Adrenal gland (tissue), 12 donors: ENCODE measurements around the gene LHX4. TPM values are rescaled to one million over a fixed set of nuclear protein-coding genes. Genes with fewer than 3 reads are reported as not detected.

Source experiments
- DNase-seq, 7 donors: peaks; one replicate each; pipeline ENCODE4 v3.0.0-alpha.2; 2019 to 2020
- H3K27ac ChIP-seq, 5 donors: fragments of 200-600 bp; sonication (generic) in 4 of 5; 1 replicate in 3 of 5; 2 replicates in 2 of 5; pipeline versions ENCODE4 v1.5.1 to v1.8.0; 2016 to 2020; ENCODE audit warnings: mild to moderate bottlenecking in 1 of 5
- H3K27me3 ChIP-seq: fragments of 200-600 bp; 2 replicates; pipeline ENCODE4 v1.8.0; 2021
- H3K36me3 ChIP-seq, 2 donors: fragments of 200-600 bp; replicated peaks in 1 of 2; 1 replicate in 1 of 2; 2 replicates in 1 of 2; pipeline versions ENCODE4 v1.5.1 to v1.8.0; 2018 to 2022
- H3K4me1 ChIP-seq, 2 donors: fragments of 200-600 bp; replicated peaks in 1 of 2; 1 replicate in 1 of 2; 2 replicates in 1 of 2; pipeline versions ENCODE4 v1.5.1 to v1.8.0; 2018 to 2021
- H3K4me3 ChIP-seq, 4 donors: fragments of 200-600 bp; sonication (generic) in 3 of 4; one replicate each; pipeline ENCODE4 v1.5.1; 2016 to 2018
- H3K9me3 ChIP-seq, 3 donors: fragments of 200-600 bp; sonication (generic) in 1 of 3; replicated peaks in 1 of 3; 1 replicate in 2 of 3; 2 replicates in 1 of 3; pipeline versions ENCODE4 v1.5.1 to v1.8.0; 2016 to 2021
- POLR2A ChIP-seq, 2 donors: fragments of 450-650 bp; IDR thresholded peaks; one replicate each; pipeline ENCODE4 v1.6.1; 2017; ENCODE audit warnings: antibody characterized with exemption in 2 of 2, mild to moderate bottlenecking in 2 of 2, moderate library complexity in 1 of 2
- WGBS, 4 donors: extraction: QIAGEN DNeasy Blood & Tissue Kit in 2 of 4; methylation state at CpG; one replicate each; pipeline versions ENCODE4 v1.1.5 to v1.1.7; 2013 to 2017; 5-methylcytosine and 5-hydroxymethylcytosine counted together
- intact Hi-C, 2 donors: fragments of 100-400 bp; cut with DNase I; formaldehyde crosslinking; loops; one replicate each; pipeline versions ENCODE4 v1.14.1 to v1.15.0; 2022 to 2023
- polyA plus RNA-seq, 3 donors: library from polyadenylated mRNA; stranded (reverse); fragments of 200-250 nt in 2 of 3; fragments of 350-450 nt in 1 of 3; fragmentation: Illumina TruSeq in 1 of 3; extraction: RNeasy Lipid Tissue Mini Kit (QIAGEN cat#74804) in 1 of 3; gene quantifications; one replicate each; pipeline ENCODE4 v1.2.3, GENCODE V29; 2013 to 2014
- total RNA-seq, 9 donors: library from RNA; depleted of rRNA in 4 of 9; stranded (reverse); fragments of >200 nt in 4 of 9; fragments of 120-200 nt in 1 of 9; fragmentation: NEBNext Ultra II Directional in 1 of 9; extraction: Animal tissue kit (Norgen Biotek cat#: 25700) in 1 of 9; gene quantifications; one replicate each; pipeline versions ENCODE4 v1.1.0 to v1.2.4, GENCODE V29; 2013 to 2023
- TF ChIP-seq, protein P1 (sequence below), 6 experiments: fragments of 450-650 bp in 4 of 6; fragments of 200-600 bp in 2 of 6; sonication (generic) in 1 of 6; IDR thresholded peaks; 1 replicate in 5 of 6; 2 replicates in 1 of 6; pipeline versions ENCODE4 v1.5.1 to v1.8.0; 2016 to 2021; ENCODE audit warnings: antibody characterized with exemption in 6 of 6, mild to moderate bottlenecking in 2 of 6, moderate library complexity in 1 of 6
- donor health status: healthy with polysubstance abuse.
- donor health status: Bipolar disorder and iron deficiency.
- donor health status: DM: yes; HTN: yes; CAD: no.
- donor health status: DM: no; HTN: no; CAD: no.
- donor health status: DM: no; HTN: no; CAD: no.
- donor health status: DM: yes; HTN: yes; CAD: no.

Gene LHX4
- total and polyA plus RNA-seq, 12 donors: not detected

GRCh38 chr1:180231506-180231921, 1.4 kb downstream of the LHX4 start:
- peak in 1 of 7 donors; percentile 13 for DNase-seq

DNA sequence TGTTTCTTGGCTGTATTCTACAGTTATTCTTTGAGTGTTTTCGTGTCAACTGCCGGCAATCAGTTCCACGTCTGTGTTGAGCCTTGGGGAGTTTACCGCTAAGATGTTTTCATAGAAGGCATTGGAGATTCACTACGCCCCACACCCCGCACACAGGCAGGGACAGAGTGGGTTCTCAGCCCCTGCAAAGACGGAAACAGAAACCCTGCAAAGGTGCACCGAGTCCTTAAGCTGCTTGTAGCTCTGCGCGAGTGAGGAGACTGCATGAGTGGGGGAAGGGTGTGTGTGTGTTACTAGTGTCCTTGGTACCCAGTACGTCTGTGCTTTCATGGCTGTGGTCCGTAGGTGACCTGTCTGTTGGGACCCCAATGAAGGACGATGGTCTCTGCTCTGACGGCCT, 1.9 kb downstream of the LHX4 start:
- intact Hi-C loops: no loop called here
- Histone ChIP-seq H3K9me3 (no peaks in the 10 kb centered on the region), H3K27me3 (peaks cover 90% of the 10 kb centered on the region), H3K4me1 (peaks cover 21 to 43% of the 10 kb centered on the region in 2 donors), H3K36me3 (no peaks in the 10 kb centered on the region), H3K27ac (no peak overlapping the region), H3K4me3 (no peak overlapping the region)
- WGBS, 4 donors: 3 to 6% (median 3%) methylated on average over 14 of the region's 14 CpGs
- no peak for DNase-seq
- TF ChIP-seq, protein P1, sequence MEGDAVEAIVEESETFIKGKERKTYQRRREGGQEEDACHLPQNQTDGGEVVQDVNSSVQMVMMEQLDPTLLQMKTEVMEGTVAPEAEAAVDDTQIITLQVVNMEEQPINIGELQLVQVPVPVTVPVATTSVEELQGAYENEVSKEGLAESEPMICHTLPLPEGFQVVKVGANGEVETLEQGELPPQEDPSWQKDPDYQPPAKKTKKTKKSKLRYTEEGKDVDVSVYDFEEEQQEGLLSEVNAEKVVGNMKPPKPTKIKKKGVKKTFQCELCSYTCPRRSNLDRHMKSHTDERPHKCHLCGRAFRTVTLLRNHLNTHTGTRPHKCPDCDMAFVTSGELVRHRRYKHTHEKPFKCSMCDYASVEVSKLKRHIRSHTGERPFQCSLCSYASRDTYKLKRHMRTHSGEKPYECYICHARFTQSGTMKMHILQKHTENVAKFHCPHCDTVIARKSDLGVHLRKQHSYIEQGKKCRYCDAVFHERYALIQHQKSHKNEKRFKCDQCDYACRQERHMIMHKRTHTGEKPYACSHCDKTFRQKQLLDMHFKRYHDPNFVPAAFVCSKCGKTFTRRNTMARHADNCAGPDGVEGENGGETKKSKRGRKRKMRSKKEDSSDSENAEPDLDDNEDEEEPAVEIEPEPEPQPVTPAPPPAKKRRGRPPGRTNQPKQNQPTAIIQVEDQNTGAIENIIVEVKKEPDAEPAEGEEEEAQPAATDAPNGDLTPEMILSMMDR (IDR thresholded peaks at IDR 0.05): no peak
- TF ChIP-seq POLR2A (IDR thresholded peaks at IDR 0.05): no peak

More at GRCh38 chr1:180231506-180231921, 1.4 kb downstream of the LHX4 start:
- Histone ChIP-seq H3K4me1 (peaks cover 21 to 43% of the 10 kb centered on the region in 2 donors), H3K27me3 (peaks cover 90% of the 10 kb centered on the region), H3K4me3 (peak overlapping the region in 1 of 4 donors; percentile 57), H3K36me3 (no peaks in the 10 kb centered on the region), H3K9me3 (no peaks in the 10 kb centered on the region), H3K27ac (no peak overlapping the region)
- intact Hi-C loops: no loop called here
- WGBS, 4 donors: 0 to 3% (median 2%) methylated on average over 9 to 37 of the region's 37 CpGs
- no peak for TF ChIP-seq POLR2A (IDR thresholded peaks at IDR 0.05)
- TF ChIP-seq, protein P1 (IDR thresholded peaks at IDR 0.05): no peak

GRCh38 chr1:180232521-180233043, 2.5 kb downstream of the LHX4 start:
- Histone ChIP-seq H3K27me3 (peaks cover 90% of the 10 kb centered on the region), H3K27ac (no peak overlapping the region), H3K36me3 (no peaks in the 10 kb centered on the region), H3K4me1 (peaks cover 21 to 43% of the 10 kb centered on the region in 2 donors), H3K4me3 (no peak overlapping the region), H3K9me3 (no peaks in the 10 kb centered on the region)
- TF ChIP-seq POLR2A (IDR thresholded peaks at IDR 0.05): no peak
- TF ChIP-seq, protein P1 (IDR thresholded peaks at IDR 0.05): no peak
- intact Hi-C loops: no loop called here
- 11 to 12% (median 12%) methylated on average over 7 to 11 of the region's 11 CpGs for WGBS, 4 donors
- no peak for DNase-seq

GRCh38 chr1:180233191-180234011, 3.3 kb downstream of the LHX4 start:
- H3K27me3 ChIP-seq: peaks cover 90% of the 10 kb centered on the region
- no peak overlapping the region for H3K27ac ChIP-seq
- no peaks in the 10 kb centered on the region for H3K9me3 ChIP-seq
- intact Hi-C loops: no loop called here
- TF ChIP-seq, protein P1 (IDR thresholded peaks at IDR 0.05): no peak
- no peak for TF ChIP-seq POLR2A (IDR thresholded peaks at IDR 0.05)
- WGBS, 4 donors: 4 to 9% (median 5%) methylated on average over 33 to 71 of the region's 71 CpGs
- peaks cover 21 to 43% of the 10 kb centered on the region in 2 donors for H3K4me1 ChIP-seq
- H3K4me3 ChIP-seq: no peak overlapping the region
- DNase-seq: no peak
- H3K36me3 ChIP-seq: no peaks in the 10 kb centered on the region
